Retina (tissue), 1 donor: ENCODE measurements around the gene CELA1.
"Not testable (repeated sequence)": the region's sequence is repeated elsewhere in the genome, so short reads cannot be mapped to it uniquely, and the experiment has no call there.

ENCODE experiments used
- DNase-seq: peaks from one replicate; pipeline ENCODE4 v3.0.0-alpha.2; 2016

CELA1 gene

DNA sequence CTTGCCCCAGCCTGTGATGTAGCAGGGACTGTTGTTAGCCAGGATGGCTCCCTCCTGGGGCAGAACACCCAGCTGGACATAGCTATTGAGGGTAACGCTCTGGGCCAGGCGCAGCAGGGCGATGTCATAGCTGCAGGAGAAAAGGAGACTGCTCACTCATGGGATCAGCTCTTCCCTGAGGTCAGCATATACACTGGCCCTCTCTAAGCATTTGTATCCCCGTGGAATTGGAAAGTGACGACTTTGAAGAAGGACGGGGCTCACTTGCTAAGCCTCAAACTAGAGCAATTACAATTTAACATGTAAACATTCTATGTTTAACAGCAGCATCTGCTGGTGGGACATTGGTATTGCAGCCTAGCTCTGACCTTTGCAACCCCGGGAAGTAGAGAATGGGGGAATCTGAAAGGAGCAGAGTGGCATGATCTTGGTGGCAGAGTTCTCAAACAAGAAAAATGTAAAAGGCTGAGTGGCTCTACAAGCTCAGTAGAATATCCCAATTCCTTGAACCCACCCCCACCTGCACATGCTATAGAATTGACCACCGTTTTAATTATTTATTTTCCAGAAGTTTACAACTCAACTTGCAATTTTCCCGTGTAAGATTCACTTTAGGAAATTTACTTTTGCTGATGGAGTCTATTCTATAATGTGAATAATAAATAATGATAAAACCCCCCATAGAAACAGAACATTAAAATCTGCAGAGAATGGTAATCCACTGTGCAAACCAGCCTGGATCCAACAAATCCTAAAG lies 5.0 kb downstream of the CELA1 start:
- peak; percentile 82 for DNase-seq

- DNase-seq, result no peak
Observed at GRCh38 chr12:51339750-51340149, 6.7 kb downstream of the CELA1 start.

- not testable (repeated sequence) for DNase-seq
Observed at GRCh38 chr12:51337336-51337735, 9.1 kb downstream of the CELA1 start.

GRCh38 chr12:51335931-51336330 lies 10.5 kb downstream of the CELA1 start:
- DNase-seq, result no peak

- no peak for DNase-seq
Observed at GRCh38 chr12:51334764-51335163, 11.7 kb downstream of the CELA1 start.

GRCh38 chr12:51333536-51333935 lies 12.9 kb downstream of the CELA1 start:
- peak; percentile 13 for DNase-seq

DNA sequence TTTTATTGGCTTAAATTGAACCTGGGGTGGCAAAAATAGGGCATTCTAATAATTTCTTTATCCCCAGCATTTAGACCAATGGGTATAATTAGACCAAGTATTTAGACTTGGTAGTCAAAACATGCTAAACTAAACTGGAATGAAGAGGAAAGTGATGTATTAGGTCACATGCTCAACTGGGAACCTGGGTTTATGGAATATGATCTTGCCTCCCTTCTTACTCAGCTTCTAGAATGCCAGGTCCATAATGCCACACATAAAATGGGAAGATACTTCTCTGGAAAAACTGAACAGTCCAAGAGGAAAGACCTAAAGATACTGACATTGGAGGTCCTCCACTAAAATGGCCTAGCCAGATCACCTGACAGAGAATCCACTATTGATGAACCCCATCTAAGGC lies 16.3 kb downstream of the CELA1 start:
- DNase-seq, result no peak

DNA sequence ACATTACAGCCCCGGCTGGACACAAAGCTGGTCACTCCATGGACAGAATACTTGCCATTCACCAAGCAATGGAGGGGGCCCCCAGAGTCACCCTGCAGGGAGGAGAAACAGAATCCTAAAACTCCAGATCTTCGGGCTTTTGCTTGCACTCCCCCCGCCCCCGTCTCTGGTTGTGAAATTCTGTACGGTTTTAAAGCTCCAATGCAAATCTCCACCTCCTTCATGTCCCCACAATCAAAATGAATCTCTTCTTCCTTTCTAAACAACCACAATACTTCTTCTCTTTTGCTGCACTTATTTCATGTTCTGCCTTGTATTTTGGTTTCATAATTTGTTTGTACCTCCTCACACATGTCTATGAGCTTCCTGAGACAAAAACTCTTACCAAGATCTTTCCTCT lies 16.7 kb downstream of the CELA1 start:
- no peak for DNase-seq

DNA sequence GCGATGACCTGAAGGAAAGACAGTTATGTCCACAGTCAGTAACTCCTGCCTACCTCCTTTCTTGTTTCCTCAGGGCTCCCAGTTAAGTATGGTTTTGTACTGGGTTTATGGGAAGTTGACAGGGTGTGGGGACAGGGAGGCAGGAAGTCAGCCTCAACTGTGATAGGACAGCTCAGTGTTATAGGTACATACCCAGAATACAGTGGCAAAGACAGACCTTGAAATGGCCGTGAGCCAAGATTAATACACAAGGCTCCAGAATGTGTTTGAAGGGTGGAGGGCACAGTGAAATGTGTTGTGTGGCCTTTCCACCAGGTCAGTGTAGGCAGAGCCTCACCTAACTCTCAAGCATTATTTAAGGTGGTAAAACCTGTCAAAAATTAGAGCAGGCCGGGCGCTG lies 17.9 kb downstream of the CELA1 start:
- no peak for DNase-seq

DNA sequence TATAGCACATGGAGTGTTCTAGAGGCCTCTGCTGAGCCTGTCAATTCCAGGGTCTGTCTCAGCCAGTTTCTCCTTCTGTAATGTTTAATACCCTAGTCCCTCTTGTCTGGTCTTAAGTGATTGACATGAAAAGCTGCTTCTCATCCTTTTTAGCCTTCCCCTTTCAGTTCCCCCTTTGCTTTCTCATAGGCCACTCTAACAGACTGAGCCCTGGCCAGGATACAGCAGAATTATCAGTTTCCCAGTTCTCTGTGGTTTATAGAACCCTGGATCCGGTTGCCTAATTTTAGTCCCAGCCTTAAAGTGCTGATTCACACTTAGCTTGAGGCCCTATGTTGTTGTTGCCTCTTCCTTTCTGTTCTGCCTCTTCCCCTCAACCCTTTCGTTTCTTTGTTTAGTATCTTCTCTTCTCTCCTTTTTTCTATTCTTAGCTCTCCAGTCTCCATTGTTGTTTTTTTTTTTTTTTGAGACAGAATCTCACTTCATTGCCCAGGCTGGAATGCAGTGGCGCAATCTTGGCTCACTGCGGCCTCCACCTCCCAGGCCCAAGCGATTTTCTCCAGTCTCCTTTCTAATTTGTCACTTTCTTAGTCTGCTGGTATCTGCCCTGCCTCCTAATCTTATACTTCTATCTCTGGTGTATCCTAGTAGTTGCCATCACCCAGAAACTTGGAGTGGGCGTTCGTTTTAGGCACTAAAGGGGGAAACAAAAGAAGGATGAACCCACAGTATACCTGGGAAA lies 19.6 kb downstream of the CELA1 start:
- no peak for DNase-seq

DNA sequence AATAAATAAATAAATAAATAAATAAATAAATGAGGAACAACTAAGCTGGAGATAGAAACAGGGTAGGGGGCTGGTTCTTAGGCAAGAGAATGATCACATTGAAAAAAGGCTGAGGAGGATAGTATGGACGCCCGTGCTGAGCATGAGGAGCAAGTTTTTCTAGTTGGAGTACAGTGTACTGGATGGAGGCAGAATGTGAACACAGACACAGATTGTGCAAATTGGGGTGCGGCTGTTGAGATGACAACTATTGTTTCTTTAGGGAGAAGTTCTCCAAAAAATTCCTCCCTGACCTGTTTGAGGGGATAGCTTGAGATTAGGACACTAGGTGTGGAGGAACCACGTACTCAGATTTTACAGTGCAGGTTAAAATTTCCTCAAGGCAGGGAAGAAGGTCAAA lies 21.5 kb downstream of the CELA1 start:
- no peak for DNase-seq

- DNase-seq, result no peak
Observed at GRCh38 chr12:51323966-51324895, 22.2 kb downstream of the CELA1 start, which contains the start of gene BIN2. Gene BIN2 (minus strand): TSS chr12:51324174. CDS start chr12:51324102, 72 bp downstream.

- no peak for DNase-seq
Observed at GRCh38 chr12:51323317-51323960, 23.0 kb downstream of the CELA1 start.

DNA sequence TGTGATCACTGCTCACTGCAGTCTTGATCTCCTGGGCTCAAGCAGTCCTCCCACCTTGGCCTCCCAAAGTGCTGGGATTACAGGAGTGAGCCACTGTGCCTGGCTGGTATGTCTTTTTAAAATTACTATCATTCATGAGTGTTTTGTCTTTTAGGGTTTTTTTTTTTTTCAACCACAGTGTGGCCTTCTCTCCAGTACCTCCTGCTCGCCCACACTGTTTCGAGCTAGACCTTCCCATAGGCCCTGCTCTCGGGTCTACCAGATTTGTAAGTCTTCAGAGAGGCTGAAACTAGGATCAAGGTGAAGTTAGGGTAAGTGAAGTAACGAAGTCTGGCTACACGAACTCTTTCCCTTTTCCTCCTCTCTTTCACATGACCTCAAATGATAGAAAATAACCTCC lies 24.0 kb downstream of the CELA1 start:
- DNase-seq, result no peak

DNA sequence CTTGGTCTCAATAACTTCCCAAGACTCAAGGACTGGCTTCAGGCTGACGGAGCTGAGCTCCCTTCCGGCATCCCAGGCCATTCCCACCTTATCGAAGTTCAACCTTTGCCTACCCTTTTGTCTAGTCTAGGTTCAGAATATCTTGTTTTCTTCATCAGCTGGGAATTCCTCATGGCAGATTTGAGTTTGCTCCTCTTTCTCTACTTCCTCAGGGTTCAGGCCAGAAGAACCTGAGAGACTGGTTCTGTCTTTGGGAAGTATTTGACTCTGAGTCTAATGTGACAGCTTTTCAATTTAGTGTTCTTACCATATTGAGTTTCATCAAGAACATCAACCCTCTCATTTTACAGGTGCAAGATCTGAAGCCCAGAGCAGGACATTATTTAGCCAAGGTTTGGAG lies 24.6 kb downstream of the CELA1 start:
- no peak for DNase-seq

GRCh38 chr12:51320695-51321320 lies 25.7 kb downstream of the CELA1 start:
- no peak for DNase-seq

GRCh38 chr12:51320311-51320694 lies 26.2 kb downstream of the CELA1 start:
- no peak for DNase-seq

DNA sequence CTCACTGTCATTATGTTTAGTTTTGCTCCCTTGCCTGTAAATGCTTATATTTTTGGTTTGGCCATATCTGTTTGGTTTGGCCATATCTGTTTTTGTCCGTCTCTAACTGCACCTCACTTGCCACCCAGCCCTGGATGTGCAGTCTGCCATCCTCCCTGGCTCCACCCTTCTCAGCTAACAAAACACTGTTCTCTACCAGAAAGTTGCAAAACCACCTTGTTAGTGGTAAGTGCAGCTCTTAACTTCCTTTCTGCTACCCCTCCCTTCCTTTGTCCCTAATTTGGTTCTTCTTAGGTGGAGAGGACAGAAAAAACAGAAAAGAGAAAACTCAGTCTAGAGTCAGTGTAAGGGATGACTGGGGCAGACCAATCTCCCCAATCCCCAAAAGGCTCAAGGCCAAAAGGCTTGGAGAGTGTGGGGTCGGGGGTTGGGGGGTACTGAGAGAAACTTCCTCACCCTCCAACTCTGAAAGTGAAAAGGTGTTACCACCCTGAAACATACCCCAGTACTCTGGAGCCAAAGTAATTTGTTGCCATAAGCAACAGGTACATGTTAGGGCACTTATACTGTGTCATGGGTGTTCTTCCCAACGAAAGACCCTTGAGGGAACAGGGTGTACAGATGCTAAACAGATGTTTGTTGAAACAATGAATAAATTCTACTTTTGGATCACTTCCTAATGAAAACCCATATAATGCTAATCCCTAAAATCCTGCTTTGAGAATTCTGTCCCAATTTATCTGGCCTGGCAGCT lies 27.5 kb downstream of the CELA1 start:
- DNase-seq, result no peak

GRCh38 chr12:51318057-51318806 lies 28.2 kb downstream of the CELA1 start:
- DNase-seq, result not testable (repeated sequence)

GRCh38 chr12:51311389-51311788 lies 35.1 kb downstream of the CELA1 start:
- DNase-seq, result no peak
